ENCODE measurements around the gene KLRC3.
"Not testable (repeated sequence)": the region's sequence is repeated elsewhere in the genome, so short reads cannot be mapped to it uniquely, and the experiment has no call there.

Gene KLRC3

GRCh38 chr12:10392394-10392930 lies 27.9 kb downstream of the KLRC3 start:
- Mint-ChIP-seq H3K9me3 (no peaks in the 10 kb centered on the region), H3K36me3 (no peaks in the 10 kb centered on the region), H3K27ac (peak overlapping the region; percentile 53), H3K4me3 (peak overlapping the region in 1 of 2 donors; percentile 66), H3K27me3 (no peaks in the 10 kb centered on the region), H3K4me1 (peaks cover 13 to 43% of the 10 kb centered on the region in 2 donors)
- ATAC-seq (replicated peaks): peak; percentile 60 to 66
- no peak for DNase-seq

GRCh38 chr12:10390991-10391390 lies 29.4 kb downstream of the KLRC3 start:
- not testable (repeated sequence) for DNase-seq; ATAC-seq (replicated peaks); H3K27ac Mint-ChIP-seq; H3K36me3 Mint-ChIP-seq; H3K9me3 Mint-ChIP-seq; H3K27me3 Mint-ChIP-seq; H3K4me3 Mint-ChIP-seq
- H3K4me1 Mint-ChIP-seq: peaks cover 13 to 42% of the 10 kb centered on the region in 2 donors

GRCh38 chr12:10389904-10390303 lies 30.5 kb downstream of the KLRC3 start, which contains the start of gene KLRK1:
KLRK1 (minus strand) TSS chr12:10390041; CDS start chr12:10388810, 1,231 bp downstream.
- Mint-ChIP-seq H3K4me1 (peaks cover 5 to 39% of the 10 kb centered on the region in 2 donors), H3K4me3 (peak within 1 kb of the TSS in 1 of 2 donors; percentile 74), H3K36me3 (no peaks in the 10 kb centered on the region), H3K27ac (no peak within 1 kb of the TSS), H3K27me3 (peaks cover 0 to 4% of the 10 kb centered on the region in 2 donors), H3K9me3 (no peaks in the 10 kb centered on the region)
- DNase-seq (no peak), ATAC-seq (replicated peaks) (no peak)

- Mint-ChIP-seq H3K4me1 (peaks cover 0 to 33% of the 10 kb centered on the region in 2 donors), H3K27ac (no peak overlapping the region), H3K36me3 (no peaks in the 10 kb centered on the region), H3K27me3 (peaks cover 0 to 4% of the 10 kb centered on the region in 2 donors), H3K4me3 (peak overlapping the region in 1 of 2 donors; percentile 74), H3K9me3 (peaks cover 0 to 5% of the 10 kb centered on the region in 2 donors)
- DNase-seq (no peak), ATAC-seq (replicated peaks) (no peak)
Measured at GRCh38 chr12:10388624-10389413, 31.6 kb downstream of the KLRC3 start.

- H3K4me3 Mint-ChIP-seq; H3K36me3 Mint-ChIP-seq; ATAC-seq (replicated peaks); DNase-seq; H3K27ac Mint-ChIP-seq; H3K9me3 Mint-ChIP-seq; H3K27me3 Mint-ChIP-seq: not testable (repeated sequence)
- H3K4me1 Mint-ChIP-seq: peaks cover 0 to 36% of the 10 kb centered on the region in 2 donors
Measured at GRCh38 chr12:10387498-10387897, 32.9 kb downstream of the KLRC3 start.

GRCh38 chr12:10386857-10387256 lies 33.5 kb downstream of the KLRC3 start:
- H3K27me3 Mint-ChIP-seq: peaks cover 0 to 7% of the 10 kb centered on the region in 2 donors
- H3K27ac Mint-ChIP-seq: no peak overlapping the region
- peaks cover 0 to 5% of the 10 kb centered on the region in 2 donors for H3K9me3 Mint-ChIP-seq
- ATAC-seq (replicated peaks) (no peak), DNase-seq (no peak)
- peaks cover 0 to 2% of the 10 kb centered on the region in 2 donors for H3K36me3 Mint-ChIP-seq
- peak overlapping the region in 1 of 2 donors; percentile 37 for H3K4me3 Mint-ChIP-seq
- peaks cover 0 to 38% of the 10 kb centered on the region in 2 donors for H3K4me1 Mint-ChIP-seq

- ATAC-seq (replicated peaks) (peak in 1 of 2 donors; percentile 41), DNase-seq (no peak)
- Mint-ChIP-seq H3K27ac (no peak overlapping the region), H3K9me3 (peaks cover 0 to 5% of the 10 kb centered on the region in 2 donors), H3K4me1 (peaks cover 0 to 41% of the 10 kb centered on the region in 2 donors), H3K4me3 (no peak overlapping the region), H3K27me3 (peaks cover 0 to 18% of the 10 kb centered on the region in 2 donors), H3K36me3 (peaks cover 0 to 5% of the 10 kb centered on the region in 2 donors)
Measured at GRCh38 chr12:10385166-10385613, 35.2 kb downstream of the KLRC3 start.

- H3K4me1 Mint-ChIP-seq: peaks cover 0 to 35% of the 10 kb centered on the region in 2 donors
Measured at GRCh38 chr12:10384191-10384590, 36.2 kb downstream of the KLRC3 start.

GRCh38 chr12:10381928-10382628 lies 38.3 kb downstream of the KLRC3 start:
- H3K27ac Mint-ChIP-seq: no peak overlapping the region
- peaks cover 0 to 5% of the 10 kb centered on the region in 2 donors for H3K9me3 Mint-ChIP-seq
- peaks cover 0 to 18% of the 10 kb centered on the region in 2 donors for H3K27me3 Mint-ChIP-seq
- DNase-seq (no peak), ATAC-seq (replicated peaks) (no peak)
- H3K4me3 Mint-ChIP-seq: peak overlapping the region in 1 of 2 donors; percentile 17
- peaks cover 0 to 35% of the 10 kb centered on the region in 2 donors for H3K4me1 Mint-ChIP-seq
- peaks cover 0 to 5% of the 10 kb centered on the region in 2 donors for H3K36me3 Mint-ChIP-seq

More at GRCh38 chr12:10384191-10384590, 36.2 kb downstream of the KLRC3 start:
- no peak for DNase-seq
- peaks cover 0 to 18% of the 10 kb centered on the region in 2 donors for H3K27me3 Mint-ChIP-seq
- no peak overlapping the region for H3K4me3 Mint-ChIP-seq
- no peak for ATAC-seq (replicated peaks)
- peaks cover 0 to 5% of the 10 kb centered on the region in 2 donors for H3K36me3 Mint-ChIP-seq
- H3K27ac Mint-ChIP-seq: no peak overlapping the region
- peaks cover 0 to 5% of the 10 kb centered on the region in 2 donors for H3K9me3 Mint-ChIP-seq

- DNase-seq; H3K4me3 Mint-ChIP-seq; H3K36me3 Mint-ChIP-seq; ATAC-seq (replicated peaks); H3K9me3 Mint-ChIP-seq; H3K27ac Mint-ChIP-seq: not testable (repeated sequence)
- peaks cover 0 to 13% of the 10 kb centered on the region in 2 donors for H3K27me3 Mint-ChIP-seq
- H3K4me1 Mint-ChIP-seq: peaks cover 0 to 26% of the 10 kb centered on the region in 2 donors
Measured at GRCh38 chr12:10378737-10379136, 41.7 kb downstream of the KLRC3 start.

GRCh38 chr12:10374624-10375018 lies 45.8 kb downstream of the KLRC3 start:
- Mint-ChIP-seq H3K9me3 (no peaks in the 10 kb centered on the region), H3K4me3 (no peak overlapping the region), H3K27ac (no peak overlapping the region), H3K27me3 (no peaks in the 10 kb centered on the region), H3K4me1 (peaks cover 10 to 30% of the 10 kb centered on the region in 2 donors), H3K36me3 (peaks cover 0 to 2% of the 10 kb centered on the region in 2 donors)
- DNase-seq (no peak), ATAC-seq (replicated peaks) (no peak)

GRCh38 chr12:10372559-10372958 lies 47.8 kb downstream of the KLRC3 start:
- Mint-ChIP-seq H3K9me3 (peaks cover 0 to 4% of the 10 kb centered on the region in 2 donors), H3K27me3 (no peaks in the 10 kb centered on the region), H3K4me3 (no peak overlapping the region), H3K4me1 (peaks cover 10 to 40% of the 10 kb centered on the region in 2 donors), H3K27ac (no peak overlapping the region), H3K36me3 (peaks cover 3 to 8% of the 10 kb centered on the region in 2 donors)
- no peak for DNase-seq
- no peak for ATAC-seq (replicated peaks)

- not testable (repeated sequence) for ATAC-seq (replicated peaks); H3K27me3 Mint-ChIP-seq; H3K9me3 Mint-ChIP-seq; DNase-seq; H3K27ac Mint-ChIP-seq; H3K36me3 Mint-ChIP-seq
- H3K4me3 Mint-ChIP-seq: peak overlapping the region in 1 of 2 donors; percentile 23
- H3K4me1 Mint-ChIP-seq: peaks cover 10 to 40% of the 10 kb centered on the region in 2 donors
Measured at GRCh38 chr12:10371893-10372535, 48.4 kb downstream of the KLRC3 start.
